Activated gamma-delta T cell treated with anti-CD3 and anti-CD28 coated beads, Interleukin-2, amount 50 U/mL, for 16 hours (primary cell): ENCODE data around the gene DSG3.

Experiments used
- DNase-seq: peaks from one replicate; pipeline ENCODE4 v3.0.0-alpha.2; 2020; ENCODE audit warnings: low read depth

DSG3 gene

GRCh38 chr18:31430072-31430471 lies 17.5 kb upstream of the DSG3 start:
- no peak for DNase-seq

GRCh38 chr18:31430554-31430953 lies 17.0 kb upstream of the DSG3 start:
- DNase-seq: no peak

GRCh38 chr18:31432316-31432715 lies 15.2 kb upstream of the DSG3 start:
- DNase-seq: no peak

- DNase-seq: no peak
Measured at GRCh38 chr18:31436825-31437224, 10.7 kb upstream of the DSG3 start.

- no peak for DNase-seq
Measured at GRCh38 chr18:31438402-31438801, 9.1 kb upstream of the DSG3 start.

GRCh38 chr18:31439807-31440325 lies 7.7 kb upstream of the DSG3 start:
- DNase-seq: no peak

- DNase-seq: no peak
Measured at GRCh38 chr18:31440787-31441186, 6.8 kb upstream of the DSG3 start.

- DNase-seq: no peak
Measured at GRCh38 chr18:31441493-31441892, 6.0 kb upstream of the DSG3 start.

- no peak for DNase-seq
Measured at GRCh38 chr18:31444142-31444541, 3.4 kb upstream of the DSG3 start.

GRCh38 chr18:31445908-31446307 lies 1.6 kb upstream of the DSG3 start:
- DNase-seq: no peak

GRCh38 chr18:31446854-31447253 lies 687 bp upstream of the DSG3 start:
- no peak for DNase-seq

GRCh38 chr18:31450409-31450808 lies 2.9 kb downstream of the DSG3 start:
- DNase-seq: no peak

GRCh38 chr18:31451625-31452024 lies 4.1 kb downstream of the DSG3 start:
- DNase-seq: no peak

GRCh38 chr18:31454066-31454708 lies 6.6 kb downstream of the DSG3 start:
- no peak for DNase-seq

- DNase-seq: no peak
Measured at GRCh38 chr18:31469629-31470028, 22.1 kb downstream of the DSG3 start.

- no peak for DNase-seq
Measured at GRCh38 chr18:31478688-31479087, 31.1 kb downstream of the DSG3 start.

GRCh38 chr18:31482051-31482450 lies 34.5 kb downstream of the DSG3 start:
- DNase-seq: no peak

- no peak for DNase-seq
Measured at GRCh38 chr18:31483396-31483795, 35.9 kb downstream of the DSG3 start.

GRCh38 chr18:31484461-31484860 lies 36.9 kb downstream of the DSG3 start:
- DNase-seq: no peak

- DNase-seq: no peak
Measured at GRCh38 chr18:31486165-31486564, 38.6 kb downstream of the DSG3 start.

- DNase-seq: no peak
Measured at GRCh38 chr18:31487246-31488015, 39.9 kb downstream of the DSG3 start.

GRCh38 chr18:31489311-31489710 lies 41.8 kb downstream of the DSG3 start:
- no peak for DNase-seq

GRCh38 chr18:31490387-31490786 lies 42.8 kb downstream of the DSG3 start:
- DNase-seq: no peak

- no peak for DNase-seq
Measured at GRCh38 chr18:31490833-31491232, 43.3 kb downstream of the DSG3 start.
